B cell (primary cell): Measurements from ENCODE around the gene LRRC4. TPM values are rescaled to one million over a fixed set of nuclear protein-coding genes. Genes with fewer than 3 reads are reported as not detected.

ENCODE experiments used
- ATAC-seq: fragments of 200-7000 bp; cut with Tn5 transposase; one replicate; pipeline ENCODE4 v1.10.0; 2021; ENCODE audit warnings: low read depth, mild to moderate bottlenecking, moderate number of reproducible peaks, moderate library complexity
- CTCF ChIA-PET: fragments of 350-600 bp; sonication (Branson Sonifier 250); formaldehyde crosslinking; loops from one replicate; lab custom pipeline; 2021; ENCODE audit warnings: antibody characterized with exemption, inconsistent platforms; lab: Charles Lee
- POLR2A ChIA-PET: fragments of 350-600 bp; sonication (Branson Sonifier 250); formaldehyde crosslinking; loops from one replicate; lab custom pipeline; 2021; ENCODE audit warnings: antibody characterized with exemption; lab: Charles Lee
- DNase-seq: peaks from one replicate; pipeline ENCODE4 v3.0.0; 2013
- H2AFZ ChIP-seq: 2 replicates; pipeline ENCODE4 v1.6.1; 2012; ENCODE audit warnings: mild to moderate bottlenecking, low read depth, low read length; ENCODE audit not compliant: insufficient read depth, poor library complexity, severe bottlenecking
- H3K27ac ChIP-seq, 2 donors: 1 replicate in 1 of 2; 2 replicates in 1 of 2; pipeline ENCODE4 v1.5.1; 2012 to 2013; ENCODE audit warnings: low read length in 2 of 2, mild to moderate bottlenecking in 2 of 2, moderate library complexity in 1 of 2
- H3K27me3 ChIP-seq, 4 experiments: fragments of 200-600 bp in 1 of 4; sonication (generic) in 1 of 4; replicated peaks in 1 of 4; 1 replicate in 2 of 4; 2 replicates in 2 of 4; pipeline versions ENCODE4 v1.6.1 to v1.7.0; 2013 to 2016; ENCODE audit warnings: low read length in 3 of 4, mild to moderate bottlenecking in 2 of 4, mixed read lengths in 1 of 4, moderate library complexity in 1 of 4; ENCODE audit not compliant: insufficient read depth in 4 of 4, control insufficient read depth in 3 of 4; ENCODE audit errors: control extremely low read depth in 1 of 4
- H3K36me3 ChIP-seq, 2 experiments: replicated peaks in 1 of 2; 1 replicate in 1 of 2; 2 replicates in 1 of 2; pipeline versions ENCODE4 v1.6.1 to v1.7.1; 2013; ENCODE audit warnings: low read length in 1 of 2; ENCODE audit not compliant: insufficient read depth in 2 of 2, control insufficient read depth in 1 of 2; ENCODE audit errors: control extremely low read depth in 1 of 2, extremely low read depth in 1 of 2
- H3K4me1 ChIP-seq, 2 donors: fragments of 200-600 bp in 1 of 2; sonication (generic) in 1 of 2; 1 replicate in 1 of 2; 2 replicates in 1 of 2; pipeline versions ENCODE4 v1.5.1 to v1.6.1; 2013 to 2017; ENCODE audit warnings: low read length in 2 of 2; ENCODE audit not compliant: control insufficient read depth in 2 of 2, insufficient read depth in 2 of 2
- H3K4me2 ChIP-seq: replicated peaks from 2 replicates; pipeline ENCODE3; 2012; ENCODE audit warnings: mild to moderate bottlenecking, low read depth, low read length; ENCODE audit not compliant: poor library complexity, severe bottlenecking
- H3K4me3 ChIP-seq, 5 experiments: fragments of 200-600 bp in 1 of 5; sonication (generic) in 1 of 5; 1 replicate in 3 of 5; 2 replicates in 2 of 5; pipeline versions ENCODE4 v1.5.1 to v1.7.0; 2011 to 2016; ENCODE audit warnings: low read length in 4 of 5, mild to moderate bottlenecking in 4 of 5, low read depth in 2 of 5, control low read depth in 1 of 5, moderate library complexity in 1 of 5; ENCODE audit not compliant: insufficient read depth in 1 of 5; ENCODE audit errors: control extremely low read depth in 1 of 5, extremely low read depth in 1 of 5
- H3K79me2 ChIP-seq: fragments of 200-600 bp; sonication (generic); one replicate; pipeline ENCODE4 v1.6.0; 2016; ENCODE audit warnings: low read length; ENCODE audit not compliant: control insufficient read depth, insufficient read depth
- H3K9ac ChIP-seq: fragments of 200-600 bp; sonication (generic); 2 replicates; pipeline ENCODE4 v1.6.1; 2017; ENCODE audit warnings: mild to moderate bottlenecking, low read length, moderate library complexity
- H3K9me3 ChIP-seq, 3 donors: one replicate each; pipeline versions ENCODE4 v1.6.1 to v1.7.1; 2013; ENCODE audit warnings: low read length in 2 of 3; ENCODE audit not compliant: control insufficient read depth in 2 of 3, insufficient read depth in 1 of 3; ENCODE audit errors: control extremely low read depth in 1 of 3
- H4K20me1 ChIP-seq: 2 replicates; pipeline ENCODE4 v1.6.0; 2012; ENCODE audit warnings: mild to moderate bottlenecking, low read length; ENCODE audit not compliant: insufficient read depth, control insufficient read depth, poor library complexity, severe bottlenecking
- H3K27ac Mint-ChIP-seq: one replicate; pipeline ENCODE4 v1.8.0; 2021; ENCODE audit warnings: mixed read lengths
- H3K27me3 Mint-ChIP-seq: one replicate; pipeline ENCODE4 v1.8.0; 2021; ENCODE audit warnings: mixed read lengths
- H3K4me1 Mint-ChIP-seq: one replicate; pipeline ENCODE4 v1.8.0; 2021; ENCODE audit warnings: mixed read lengths
- H3K4me3 Mint-ChIP-seq: one replicate; pipeline ENCODE4 v1.8.0; 2021; ENCODE audit warnings: mixed read lengths
- H3K9me3 Mint-ChIP-seq: one replicate; pipeline ENCODE4 v1.8.0; 2022; ENCODE audit warnings: mixed read lengths; ENCODE audit not compliant: insufficient read depth
- CTCF ChIP-seq: fragments of 200-600 bp; IDR thresholded peaks from one replicate; pipeline ENCODE4 v1.8.0; 2022; ENCODE audit warnings: antibody characterized with exemption, mild to moderate bottlenecking
- EZH2 ChIP-seq: IDR thresholded peaks from 2 replicates; pipeline ENCODE4 v1.6.1; 2012; ENCODE audit warnings: borderline replicate concordance, low read depth, mild to moderate bottlenecking, moderate library complexity, low read length; ENCODE audit not compliant: insufficient read depth, poor library complexity, severe bottlenecking
- WGBS: methylation state at CpG from one replicate; pipeline ENCODE4 v1.1.5; 2013; ENCODE audit warnings: missing lambda C conversion rate; ENCODE audit not compliant: insufficient coverage; 5-methylcytosine and 5-hydroxymethylcytosine counted together
- intact Hi-C: fragments of 100-400 bp; cut with micrococcal nuclease; formaldehyde crosslinking; loops from one replicate; pipeline ENCODE4 v1.10.0; 2022
- polyA plus RNA-seq: library from polyadenylated mRNA; depleted of rRNA; stranded (reverse); fragments of >200 nt; gene quantifications from 2 replicates; pipeline ENCODE4 v1.2.3, GENCODE V29; 2012
- total RNA-seq, 2 donors: library from RNA; stranded (reverse); fragments of 120-200 nt in 1 of 2; gene quantifications; 1 replicate in 1 of 2; 2 replicates in 1 of 2; pipeline versions ENCODE4 v1.2.3 to v1.2.4, GENCODE V29; 2013 to 2022

LRRC4 gene
- total and polyA plus RNA-seq, 2 donors (not counting 1 experiment from before 2014, with no cell fraction given) = 0.98 to 1.2 TPM

GRCh38 chr7:128031901-128032604 lies 816 bp upstream of the LRRC4 start:
- peak overlapping the region; percentile 78 for H3K27ac Mint-ChIP-seq
- H3K4me1 Mint-ChIP-seq = peaks cover 28% of the 10 kb centered on the region
- Histone ChIP-seq H4K20me1 (peaks cover 37% of the 10 kb centered on the region), H3K9me3 (peaks cover 0 to 7% (median 0%) of the 10 kb centered on the region in 3 donors), H3K79me2 (peaks cover 14% of the 10 kb centered on the region), H3K27me3 (peaks cover 0 to 18% (median 0%) of the 10 kb centered on the region in 4 experiments), H3K27ac (no peak overlapping the region), H3K4me1 (peaks cover 13 to 26% of the 10 kb centered on the region in 2 donors), H2AFZ (peak overlapping the region; percentile 27), H3K4me3 (peak overlapping the region; percentile 15 to 57 (median 51)), H3K4me2 (peak overlapping the region; percentile 82), H3K36me3 (no peaks in the 10 kb centered on the region), H3K9ac (peak overlapping the region; percentile 61)
- CTCF ChIA-PET = interaction anchor here (1.0 kb wide), 1 partner anchor 178 kb away, joined by 6 read pairs; no protein-coding TSS in a partner anchor
- intact Hi-C loops = loop anchor here (5.0 to 10.0 kb wide), 2 partner anchors 70 to 117 kb away; no protein-coding TSS in a partner anchor
- peaks cover 8% of the 10 kb centered on the region for H3K27me3 Mint-ChIP-seq
- TF ChIP-seq CTCF (no peak), EZH2 (no peak)
- ATAC-seq = peak; percentile 83
- H3K4me3 Mint-ChIP-seq = peak overlapping the region; percentile 96
- H3K9me3 Mint-ChIP-seq = no peaks in the 10 kb centered on the region
- DNase-seq = peak; percentile 74
- WGBS = under 1% methylated on average over 61 of the region's 87 CpGs
- POLR2A ChIA-PET = no interaction called here

GRCh38 chr7:128030263-128030653 lies 979 bp downstream of the LRRC4 start:
- DNase-seq = peak; percentile 18
- Histone ChIP-seq H3K4me1 (peaks cover 10 to 15% of the 10 kb centered on the region in 2 donors), H3K79me2 (peaks cover 14% of the 10 kb centered on the region), H3K27me3 (peaks cover 0 to 18% (median 0%) of the 10 kb centered on the region in 4 experiments), H3K27ac (no peak overlapping the region), H4K20me1 (peaks cover 45% of the 10 kb centered on the region), H3K9me3 (peaks cover 0 to 7% (median 0%) of the 10 kb centered on the region in 3 donors), H3K36me3 (no peaks in the 10 kb centered on the region), H3K9ac (no peak overlapping the region), H3K4me2 (peak overlapping the region; percentile 82), H3K4me3 (no peak overlapping the region), H2AFZ (no peak overlapping the region)
- Mint-ChIP-seq H3K9me3 (no peaks in the 10 kb centered on the region), H3K4me3 (peak overlapping the region; percentile 78), H3K27me3 (peaks cover 8% of the 10 kb centered on the region), H3K4me1 (peaks cover 16% of the 10 kb centered on the region), H3K27ac (no peak overlapping the region)
- CTCF ChIA-PET = interaction anchor here (0.5 to 1.2 kb wide), 4 partner anchors 58 to 322 kb away, joined by 3 to 4 read pairs (median 3); no protein-coding TSS in a partner anchor
- no peak for ATAC-seq
- TF ChIP-seq EZH2 (no peak), CTCF (no peak)
- POLR2A ChIA-PET = interaction anchor here (0.6 kb wide), 1 partner anchor 12 kb away, joined by 8 read pairs; no protein-coding TSS in a partner anchor
- 98% methylated on average over 21 of the region's 21 CpGs for WGBS
- intact Hi-C loops = loop anchor here (5.0 to 10.0 kb wide), 2 partner anchors 72 to 115 kb away; no protein-coding TSS in a partner anchor
